Hippocampal formation (tissue), 2 donors: ENCODE data around the gene SPSB1.

Experiments
- DNase-seq, 2 donors: peaks; one replicate each; lab custom pipeline; 2025; lab: John Stamatoyannopoulos, UW

The SPSB1 gene

GRCh38 chr1:9260059-9260766, 32.5 kb upstream of the SPSB1 start:
- no peak for DNase-seq

- DNase-seq, result no peak
These were observed 31.2 kb upstream of the SPSB1 start for GRCh38 chr1:9261496-9261895.

GRCh38 chr1:9262096-9262986, 30.4 kb upstream of the SPSB1 start:
- DNase-seq, result no peak

DNA sequence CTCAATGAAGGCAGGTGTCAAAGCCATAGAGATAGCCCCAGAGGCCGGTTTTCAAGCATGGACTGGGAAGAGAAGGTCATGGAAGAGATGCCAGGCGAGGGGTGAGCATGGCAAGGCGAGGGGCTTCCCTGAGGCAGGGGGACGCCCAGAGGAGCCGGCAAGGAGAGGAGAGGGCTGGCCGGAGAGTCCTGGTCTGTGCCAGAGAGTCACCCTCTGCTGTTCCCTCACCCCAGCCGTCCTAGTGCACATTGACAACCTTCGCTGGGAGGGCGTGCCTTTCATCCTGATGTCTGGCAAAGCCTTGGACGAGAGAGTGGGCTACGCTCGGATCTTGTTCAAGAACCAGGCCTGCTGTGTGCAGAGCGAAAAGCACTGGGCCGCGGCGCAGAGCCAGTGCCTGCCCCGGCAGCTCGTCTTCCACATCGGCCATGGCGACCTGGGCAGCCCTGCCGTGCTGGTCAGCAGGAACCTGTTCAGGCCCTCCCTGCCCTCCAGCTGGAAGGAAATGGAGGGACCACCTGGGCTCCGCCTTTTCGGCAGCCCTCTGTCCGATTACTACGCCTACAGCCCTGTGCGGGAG, 29.3 kb upstream of the SPSB1 start:
- no peak for DNase-seq

DNA sequence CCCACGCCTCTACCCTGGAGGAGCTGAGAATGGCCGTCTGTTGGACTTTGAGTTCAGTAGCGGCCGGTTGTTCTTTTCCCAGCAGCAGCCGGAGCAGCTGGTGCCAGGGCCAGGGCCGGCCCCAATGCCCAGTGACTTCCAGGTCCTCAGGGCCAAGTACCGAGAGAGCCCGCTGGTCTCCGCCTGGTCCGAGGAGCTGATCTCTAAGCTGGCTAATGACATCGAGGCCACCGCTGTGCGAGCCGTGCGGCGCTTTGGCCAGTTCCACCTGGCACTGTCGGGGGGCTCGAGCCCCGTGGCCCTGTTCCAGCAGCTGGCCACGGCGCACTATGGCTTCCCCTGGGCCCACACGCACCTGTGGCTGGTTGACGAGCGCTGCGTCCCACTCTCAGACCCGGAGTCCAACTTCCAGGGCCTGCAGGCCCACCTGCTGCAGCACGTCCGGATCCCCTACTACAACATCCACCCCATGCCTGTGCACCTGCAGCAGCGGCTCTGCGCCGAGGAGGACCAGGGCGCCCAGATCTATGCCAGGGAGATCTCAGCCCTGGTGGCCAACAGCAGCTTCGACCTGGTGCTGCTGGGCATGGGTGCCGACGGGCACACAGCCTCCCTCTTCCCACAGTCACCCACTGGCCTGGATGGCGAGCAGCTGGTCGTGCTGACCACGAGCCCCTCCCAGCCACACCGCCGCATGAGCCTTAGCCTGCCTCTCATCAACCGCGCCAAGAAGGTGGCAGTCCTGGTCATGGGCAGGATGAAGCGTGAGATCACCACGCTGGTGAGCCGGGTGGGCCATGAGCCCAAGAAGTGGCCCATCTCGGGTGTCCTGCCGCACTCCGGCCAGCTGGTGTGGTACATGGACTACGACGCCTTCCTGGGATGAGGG, 28.5 kb upstream of the SPSB1 start:
- no peak for DNase-seq

DNA sequence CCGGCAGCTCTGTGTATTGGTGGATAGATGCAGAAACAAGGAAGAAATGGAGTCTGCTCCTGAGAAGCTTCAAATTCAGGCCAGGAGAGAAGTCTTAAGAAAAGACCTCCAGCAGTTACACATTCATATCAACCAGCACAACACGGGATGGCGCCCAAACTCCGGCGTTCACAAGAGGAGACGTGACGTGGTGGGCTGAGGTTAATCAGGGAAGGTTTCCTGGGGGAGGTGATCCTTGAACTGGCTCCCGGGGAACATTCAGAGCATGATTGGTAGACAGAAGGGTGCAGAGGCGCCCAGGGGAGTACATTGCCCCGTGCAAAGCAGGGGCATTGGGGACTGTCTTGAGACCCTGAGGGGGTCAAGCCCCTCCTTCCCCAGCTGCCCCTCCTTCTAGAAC, 27.7 kb upstream of the SPSB1 start:
- no peak for DNase-seq

DNA sequence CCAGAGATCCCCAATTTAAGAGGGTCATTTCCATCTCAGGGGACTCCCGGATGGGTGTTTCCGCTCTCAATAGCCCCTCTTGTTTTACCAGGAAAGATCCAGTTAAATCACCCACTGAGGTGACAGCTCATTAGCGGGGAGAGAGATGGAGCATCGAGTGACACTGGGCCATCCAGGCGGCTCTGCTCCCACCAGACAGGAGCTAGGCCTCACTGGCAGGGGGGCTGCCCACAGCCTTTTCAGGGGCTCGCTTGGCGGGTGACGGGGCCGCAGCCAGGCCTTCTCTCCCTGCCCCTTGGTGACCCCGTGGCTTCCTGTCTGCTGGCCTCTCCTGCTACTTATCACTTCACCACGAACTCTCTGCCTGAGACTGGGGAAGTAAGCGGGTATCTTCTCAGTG, 26.7 kb upstream of the SPSB1 start:
- no peak for DNase-seq

GRCh38 chr1:9267352-9267686, 25.4 kb upstream of the SPSB1 start:
- DNase-seq, result no peak

- DNase-seq, result no peak
These were observed 24.7 kb upstream of the SPSB1 start for GRCh38 chr1:9267827-9268581.

DNA sequence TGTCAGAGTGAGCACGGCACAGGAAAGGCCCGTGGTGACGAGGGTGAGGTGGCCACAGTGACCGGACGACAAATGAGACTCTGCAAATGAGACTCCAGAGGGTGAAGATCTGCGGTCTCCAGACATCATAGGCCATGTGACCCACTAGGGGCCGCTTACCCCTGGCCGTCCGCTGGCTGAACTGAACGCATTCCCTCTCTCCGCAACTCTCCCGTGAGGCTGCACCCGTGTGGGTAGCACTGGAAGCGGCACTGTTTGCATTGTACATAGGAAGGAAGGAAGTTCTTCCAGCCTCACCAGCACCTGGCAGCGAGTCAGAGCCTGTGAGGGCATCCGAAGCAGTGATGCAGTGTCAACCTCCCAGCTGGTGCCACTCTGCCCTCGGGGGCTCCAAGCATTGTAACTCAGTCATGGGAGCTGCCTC, 23.6 kb upstream of the SPSB1 start:
- DNase-seq, result no peak

- no peak for DNase-seq
These were observed 23.0 kb upstream of the SPSB1 start for GRCh38 chr1:9269721-9270120.

DNA sequence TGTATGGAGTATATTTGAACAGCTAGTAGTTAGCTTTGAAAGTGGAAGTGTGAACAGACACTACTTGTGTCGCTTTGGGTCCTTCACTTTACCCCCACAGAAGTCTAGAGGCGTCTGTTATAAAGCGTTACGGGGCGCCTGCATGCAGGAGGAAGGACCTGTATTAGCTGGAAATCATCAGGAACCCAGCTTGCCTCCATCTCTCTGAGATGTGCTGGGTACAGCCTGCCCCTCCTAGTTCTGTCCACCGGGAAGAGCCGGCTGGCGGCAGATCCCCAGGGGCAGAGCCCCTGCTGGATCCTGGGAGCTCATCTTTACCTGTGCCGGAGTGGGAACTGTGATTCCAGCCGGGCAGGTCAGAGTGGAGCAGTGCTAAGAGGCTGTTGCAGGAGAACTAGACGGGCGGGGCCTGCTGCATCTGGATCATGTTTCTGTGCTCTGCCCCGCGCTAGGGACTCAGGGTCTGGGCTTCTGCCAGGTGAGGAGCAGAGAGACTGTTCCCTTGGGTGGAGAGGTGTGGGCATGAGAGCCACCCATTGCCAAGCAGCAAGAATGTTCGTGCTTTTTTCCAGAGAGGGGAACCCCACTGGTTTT, 22.3 kb upstream of the SPSB1 start:
- no peak for DNase-seq

GRCh38 chr1:9271283-9271682, 21.4 kb upstream of the SPSB1 start:
- no peak for DNase-seq

DNA sequence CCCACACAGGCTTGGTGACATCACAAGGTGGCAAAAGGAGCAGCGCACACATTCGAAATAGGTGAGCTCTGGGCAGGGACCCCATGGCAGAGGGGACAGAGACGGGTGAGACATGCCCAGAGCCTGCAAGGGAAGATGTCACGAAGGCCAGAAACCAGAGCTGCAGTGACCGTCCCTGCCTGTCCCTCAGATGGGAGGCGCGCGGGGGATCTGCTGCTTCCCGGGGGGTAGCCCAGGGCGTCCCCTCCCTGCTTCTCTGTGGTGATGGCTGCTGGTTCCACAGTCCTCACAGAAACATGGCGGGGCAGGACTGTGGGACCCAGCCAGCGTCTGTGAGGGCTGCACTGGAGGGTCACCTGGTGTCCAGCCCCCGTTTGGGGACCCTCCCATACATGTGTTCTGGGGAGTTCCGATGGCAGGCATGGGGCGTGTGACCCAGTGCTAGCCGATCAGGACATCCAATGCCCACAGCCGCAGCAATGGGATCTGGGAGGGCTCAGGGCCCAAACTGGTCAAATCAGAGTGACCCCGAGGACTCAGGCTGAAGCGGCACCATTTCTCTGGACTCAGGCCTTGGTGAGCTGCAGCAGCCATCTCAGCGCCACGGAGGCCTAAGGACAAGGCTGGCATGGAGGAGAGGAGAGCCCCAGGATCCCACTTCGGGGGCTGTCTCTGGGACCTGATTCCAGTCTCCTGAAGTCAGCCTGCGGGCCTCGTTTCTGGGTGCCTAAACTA, 20.7 kb upstream of the SPSB1 start:
- DNase-seq, result no peak

DNA sequence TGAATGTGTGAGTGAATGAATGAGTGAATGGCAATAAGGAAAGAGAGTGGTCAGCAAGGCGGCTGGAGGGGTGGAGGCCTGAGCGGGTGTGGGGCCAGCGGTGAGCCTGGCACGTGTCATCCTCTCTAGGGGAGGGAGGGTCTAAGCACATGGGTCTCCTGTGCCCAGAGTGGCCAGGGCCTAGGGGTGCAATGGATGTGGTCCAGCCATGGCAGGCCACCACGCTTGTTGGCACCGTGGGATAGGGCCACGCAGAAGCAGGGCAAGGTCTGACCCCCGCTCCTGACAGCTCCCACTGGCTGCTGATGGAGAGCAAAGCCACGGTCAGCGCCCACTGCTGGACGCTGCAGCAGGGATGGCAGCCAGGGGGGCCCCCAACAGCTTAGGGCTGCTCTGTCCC, 19.5 kb upstream of the SPSB1 start:
- DNase-seq, result no peak

DNA sequence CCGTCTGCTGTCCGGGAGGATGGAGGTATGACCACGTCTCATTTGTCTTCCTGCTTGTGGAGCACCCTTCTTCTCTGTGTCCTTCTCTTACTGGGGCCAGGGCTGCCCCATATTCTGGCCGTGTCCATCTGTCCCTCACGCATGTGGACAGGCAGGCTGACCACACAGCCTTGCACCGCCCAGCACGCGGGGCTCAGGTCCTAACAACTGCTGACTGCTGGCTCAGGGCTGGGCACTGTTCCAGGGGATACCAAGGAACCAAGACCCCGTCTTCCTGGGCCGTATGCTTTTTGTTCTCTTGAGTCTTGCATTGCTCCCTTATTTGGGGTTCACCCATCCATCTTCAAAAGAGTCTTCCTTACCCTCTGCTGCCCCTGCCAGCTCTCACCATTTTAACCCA, 17.5 kb upstream of the SPSB1 start:
- no peak for DNase-seq

DNA sequence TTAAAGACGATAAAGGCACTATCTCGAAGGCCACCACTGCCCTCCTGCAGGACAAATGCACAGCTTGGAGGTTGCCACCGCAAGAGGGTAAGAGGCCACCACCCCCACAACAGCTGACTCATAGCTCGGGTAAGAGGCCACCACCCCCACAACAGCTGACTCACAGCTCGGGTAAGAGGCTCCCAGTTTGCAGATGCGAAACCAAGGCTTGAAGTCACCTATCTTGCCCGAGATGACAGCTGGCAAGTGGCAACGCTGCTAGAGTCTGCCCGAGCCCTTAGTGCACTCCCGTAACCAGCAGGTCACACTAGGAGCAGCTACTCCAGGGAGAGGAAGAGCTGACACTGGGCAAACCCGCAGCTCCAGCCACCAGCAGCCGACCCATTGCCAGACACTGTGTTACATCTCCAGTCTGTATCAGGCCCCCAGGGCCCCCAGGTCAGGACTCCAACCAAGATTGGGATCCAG, 17.1 kb upstream of the SPSB1 start:
- DNase-seq, result no peak

GRCh38 chr1:9278116-9278515, 14.6 kb upstream of the SPSB1 start:
- no peak for DNase-seq

DNA sequence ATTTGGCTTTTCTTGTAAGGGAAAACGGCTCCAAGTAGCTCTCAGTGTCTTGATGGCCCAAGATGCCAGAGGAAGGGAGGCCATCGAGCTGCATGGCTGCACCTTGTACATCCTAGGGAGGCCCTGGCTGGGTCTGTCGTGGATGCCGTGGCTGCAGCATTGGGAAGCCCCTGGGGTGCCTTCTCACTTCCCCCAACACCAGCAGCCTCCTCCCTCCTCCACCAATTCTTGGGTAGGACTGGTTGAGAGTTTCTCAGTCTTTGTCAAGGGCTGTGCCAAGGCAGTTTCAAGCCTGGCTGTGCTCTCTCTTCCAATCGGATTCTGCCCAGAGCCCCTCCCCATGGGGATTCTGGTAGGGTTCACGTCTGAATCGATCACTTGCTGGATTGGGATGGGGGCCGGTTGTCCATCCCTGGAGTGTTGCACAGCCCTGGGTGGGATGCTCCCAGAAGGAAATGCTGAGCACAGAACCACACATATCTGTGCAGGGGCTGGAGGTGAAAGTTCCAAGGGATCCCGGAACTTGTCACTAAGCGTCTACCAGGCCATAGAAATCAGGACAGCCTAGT, 14.0 kb upstream of the SPSB1 start:
- DNase-seq, result no peak
